HCT116 (cell line): ENCODE data around the gene SGPP2. TPM values are rescaled to one million over a fixed set of nuclear protein-coding genes. Genes with fewer than 3 reads are reported as not detected.

Experiments used
- ATAC-seq: fragments of 200-7000 bp; cut with Tn5 transposase; 2 replicates; pipeline ENCODE4 v1.9.1; 2020; ENCODE audit warnings: mild to moderate bottlenecking, moderate library complexity
- BruUV-seq: library from RNA; stranded (reverse); fragments of 400-500 nt; replicated peaks from 2 replicates; lab custom pipeline; 2021; lab: Mats Ljungman, UMichigan
- CTCF ChIA-PET: fragments of 300-600 bp; sonication (Branson Sonifier 250); formaldehyde crosslinking; loops from one replicate; lab custom pipeline; 2021; ENCODE audit warnings: antibody characterized with exemption; lab: Charles Lee
- POLR2A ChIA-PET: fragments of 300-600, 350-600 bp; sonication (Branson Sonifier 250); formaldehyde crosslinking; loops from one replicate; lab custom pipeline; 2021; ENCODE audit warnings: antibody characterized with exemption; lab: Charles Lee
- RAD21 ChIA-PET, 2 experiments: fragments of 300-600 bp; sonication (Branson Sonifier 250); formaldehyde crosslinking; loops; one replicate each; lab custom pipeline; 2023; ENCODE audit warnings: low total read pairs in 2 of 2; ENCODE audit not compliant: uncharacterized antibody in 2 of 2, unreplicated experiment in 2 of 2, low non-redundant PET in 1 of 2; lab: Charles Lee
- DNase-seq: peaks from one replicate; pipeline ENCODE4 v3.0.0-alpha.2; 2010; ENCODE audit warnings: low read depth, low spot score
- H2AFZ ChIP-seq: fragments of 200-600 bp; shearing (Covaris generic), sonication (generic); 2 replicates; pipeline ENCODE4 v1.6.1; 2017; ENCODE audit warnings: low read depth, mixed run types, mixed read lengths, antibody characterized with exemption, low read length; ENCODE audit not compliant: poor library complexity, severe bottlenecking
- H3K27ac ChIP-seq: 2 replicates; pipeline ENCODE4 v1.5.1; 2012; ENCODE audit warnings: low read depth, low read length
- H3K27me3 ChIP-seq: fragments of 200-600 bp; sonication (generic); 2 replicates; pipeline ENCODE4 v1.6.1; 2016; ENCODE audit warnings: mixed run types, low read length, mixed read lengths; ENCODE audit not compliant: insufficient read depth
- H3K36me3 ChIP-seq, 2 experiments: fragments of 200-500 bp in 1 of 2; fragments of 200-600 bp in 1 of 2; sonication (Bioruptor generic) in 1 of 2; sonication (generic) in 1 of 2; 2 replicates each; pipeline versions ENCODE4 v1.5.1 to v1.6.1; 2014 to 2016; ENCODE audit warnings: low read length in 2 of 2, inconsistent platforms in 1 of 2, mixed read lengths in 1 of 2, mixed run types in 1 of 2; ENCODE audit not compliant: insufficient read depth in 2 of 2, control insufficient read depth in 1 of 2
- H3K4me1 ChIP-seq, 2 experiments: fragments of 200-600 bp in 1 of 2; sonication (generic) in 1 of 2; 2 replicates each; pipeline versions ENCODE4 v1.5.1 to v1.6.1; 2012 to 2017; ENCODE audit warnings: low read length in 2 of 2, inconsistent platforms in 1 of 2, mild to moderate bottlenecking in 1 of 2, mixed read lengths in 1 of 2, mixed run types in 1 of 2, moderate library complexity in 1 of 2; ENCODE audit not compliant: insufficient read depth in 2 of 2, control insufficient read depth in 1 of 2
- H3K4me2 ChIP-seq: fragments of 200-600 bp; sonication (generic); 2 replicates; pipeline ENCODE4 v1.6.1; 2017; ENCODE audit warnings: mixed run types, low read length, mixed read lengths
- H3K4me3 ChIP-seq, 2 experiments: fragments of 200-600 bp in 1 of 2; sonication (generic) in 1 of 2; replicated peaks in 1 of 2; 2 replicates each; pipeline ENCODE4 v1.5.1; 2011 to 2016; ENCODE audit warnings: low read length in 2 of 2, control low read depth in 1 of 2, low read depth in 1 of 2, mild to moderate bottlenecking in 1 of 2, mixed read lengths in 1 of 2, mixed run types in 1 of 2
- H3K79me2 ChIP-seq: fragments of 200-600 bp; sonication (generic); 2 replicates; pipeline ENCODE4 v1.6.1; 2017; ENCODE audit warnings: mild to moderate bottlenecking, mixed run types, low read length, moderate library complexity, mixed read lengths; ENCODE audit not compliant: insufficient read depth
- H3K9ac ChIP-seq: fragments of 200-600 bp; sonication (generic); 2 replicates; pipeline ENCODE4 v1.6.1; 2016; ENCODE audit warnings: low read length, mixed read lengths
- H3K9me2 ChIP-seq: fragments of 200-600 bp; sonication (generic), shearing (Covaris generic); 2 replicates; pipeline ENCODE4 v1.6.1; 2017; ENCODE audit warnings: mixed run types, mild to moderate bottlenecking, moderate library complexity; ENCODE audit not compliant: insufficient read depth
- H3K9me3 ChIP-seq, 2 experiments: fragments of 200-500 bp in 1 of 2; fragments of 200-600 bp in 1 of 2; sonication (Bioruptor generic) in 1 of 2; sonication (generic) in 1 of 2; 2 replicates each; pipeline ENCODE4 v1.6.1; 2014 to 2017; ENCODE audit warnings: low read length in 2 of 2, mixed read lengths in 2 of 2, inconsistent platforms in 1 of 2, low read depth in 1 of 2, mild to moderate bottlenecking in 1 of 2, mixed run types in 1 of 2, moderate library complexity in 1 of 2; ENCODE audit not compliant: control insufficient read depth in 1 of 2, insufficient read depth in 1 of 2
- H4K20me1 ChIP-seq: fragments of 200-600 bp; sonication (generic), shearing (Covaris generic); 2 replicates; pipeline ENCODE4 v1.6.1; 2017; ENCODE audit warnings: mixed run types, mild to moderate bottlenecking, moderate library complexity; ENCODE audit not compliant: insufficient read depth
- ATF3 ChIP-seq: IDR thresholded peaks from 2 replicates; pipeline ENCODE4 v1.6.1; 2012
- CEBPB ChIP-seq: IDR thresholded peaks from 2 replicates; pipeline ENCODE4 v1.6.1; 2012; ENCODE audit warnings: low read depth
- CTCF ChIP-seq, 3 experiments: fragments of 200-600 bp in 1 of 3; sonication (generic) in 1 of 3; IDR thresholded peaks in 2 of 3; conservative IDR thresholded peaks in 1 of 3; 2 replicates each; pipeline ENCODE4 v1.5.1; 2012 to 2017; ENCODE audit warnings: low read depth in 2 of 3, low read length in 2 of 3, antibody characterized with exemption in 1 of 3, borderline replicate concordance in 1 of 3, control low read depth in 1 of 3, mild to moderate bottlenecking in 1 of 3, mixed read lengths in 1 of 3, mixed run types in 1 of 3, moderate library complexity in 1 of 3; ENCODE audit not compliant: insufficient read depth in 1 of 3
- ELF1 ChIP-seq: IDR thresholded peaks from 2 replicates; pipeline ENCODE4 v1.6.1; 2012; ENCODE audit warnings: low read depth, borderline replicate concordance
- EZH2 ChIP-seq: fragments of 200-600 bp; sonication (generic); IDR thresholded peaks from 2 replicates; pipeline ENCODE4 v1.6.1; 2017; ENCODE audit warnings: antibody characterized with exemption, mixed run types
- FOSL1 ChIP-seq: IDR thresholded peaks from 2 replicates; pipeline ENCODE4 v1.6.1; 2012; ENCODE audit warnings: low read depth
- POLR2A ChIP-seq: IDR thresholded peaks from 2 replicates; pipeline ENCODE4 v1.7.0; 2011; ENCODE audit warnings: borderline replicate concordance; ENCODE audit not compliant: insufficient read depth, insufficient read length; ENCODE audit errors: extremely low read depth
- RAD21 ChIP-seq: IDR thresholded peaks from 2 replicates; pipeline ENCODE4 v1.6.1; 2012; ENCODE audit warnings: low read depth, mild to moderate bottlenecking
- REST ChIP-seq: IDR thresholded peaks from 2 replicates; pipeline ENCODE4 v1.6.1; 2012; ENCODE audit warnings: low read depth
- SIN3A ChIP-seq: IDR thresholded peaks from 2 replicates; pipeline ENCODE4 v1.6.1; 2012; ENCODE audit warnings: low read depth
- SP1 ChIP-seq: IDR thresholded peaks from 2 replicates; pipeline ENCODE4 v1.6.1; 2012; ENCODE audit warnings: low read depth
- intact Hi-C: fragments of 100-400 bp; cut with micrococcal nuclease; formaldehyde crosslinking; loops from 2 replicates; pipeline ENCODE4 v1.10.0; 2022
- total RNA-seq: library from RNA; stranded (reverse); gene quantifications from one replicate; pipeline ENCODE4 v1.2.1, GENCODE V29; 2021; ENCODE audit not compliant: unreplicated experiment

The SGPP2 gene
- total RNA-seq, 1 experiment from 2014 or later, result 1.6 TPM

- ATAC-seq, result no peak
- POLR2A ChIA-PET, result no interaction called here
- H3K4me3 ChIP-seq, result no peak overlapping the region
These were observed 152.1 kb downstream of the SGPP2 start for GRCh38 chr2:222576171-222577081.

More at GRCh38 chr2:222576171-222577081, 152.1 kb downstream of the SGPP2 start:
- H3K27ac ChIP-seq, result no peak overlapping the region
- H3K4me2 ChIP-seq, result no peak overlapping the region
- intact Hi-C loops, result no loop called here
- no peaks in the 10 kb centered on the region for H3K9me3 ChIP-seq
- ChIA-PET RAD21 (no interaction called here), CTCF (no interaction called here)
- peaks cover 3 to 4% of the 10 kb centered on the region in 2 experiments; a peak in 2 of 4 replicates for H3K36me3 ChIP-seq
- H2AFZ ChIP-seq, result no peak overlapping the region
- H3K79me2 ChIP-seq, result peaks cover 19% of the 10 kb centered on the region
- BruUV-seq, result no TSS peak
- H4K20me1 ChIP-seq, result 0 out of 2 replicates have a peak, but pooled peaks cover 3% of the 10 kb centered on the region
- peaks cover 3 to 8% of the 10 kb centered on the region in 2 experiments; a peak in 1 of 4 replicates for H3K4me1 ChIP-seq
- no peak for DNase-seq
- H3K9me2 ChIP-seq, result no peaks in the 10 kb centered on the region
- no peak for TF ChIP-seq CTCF (IDR thresholded peaks at IDR 0.05 in 2 of 3, conservative IDR thresholded peaks at IDR 0.05 in 1 of 3; ENCODE audit: borderline replicate concordance in 1 of 3, insufficient read depth in 1 of 3, low read depth in 2 of 3, low read length in 2 of 3)
- no peak for TF ChIP-seq CEBPB
- no peak for TF ChIP-seq ATF3
- no peak for TF ChIP-seq FOSL1
- no peak for TF ChIP-seq RAD21
- no peak for TF ChIP-seq SP1
- no peak for TF ChIP-seq REST
- no peak for TF ChIP-seq ELF1
- TF ChIP-seq POLR2A, result no peak
- no peak for TF ChIP-seq SIN3A
- no peak for TF ChIP-seq EZH2
- no peak overlapping the region for H3K9ac ChIP-seq
- no peaks in the 10 kb centered on the region for H3K27me3 ChIP-seq
